K562 (cell line): ENCODE results near the gene CNOT11.

ENCODE experiments used
- CEBPZ ChIP-seq: fragments of 150-350 bp; IDR thresholded peaks from 2 replicates; pipeline ENCODE4 v1.6.1; 2014; ENCODE audit warnings: low read depth, mild to moderate bottlenecking, low read length, borderline replicate concordance
- GABPA ChIP-seq: fragments of 200-800 bp; sonication (Bioruptor generic); conservative IDR thresholded peaks from 2 replicates; pipeline ENCODE4 v1.6.1; 2016; ENCODE audit warnings: low read depth, missing genetic modification characterization, missing compliant biosample characterization
- KLF16 ChIP-seq: IDR thresholded peaks from 2 replicates; pipeline ENCODE4 v1.6.1; 2016; ENCODE audit warnings: antibody characterized with exemption
- POLR2A ChIP-seq: fragments of 450-650 bp; conservative IDR thresholded peaks from 2 replicates; pipeline ENCODE4 v1.6.1; 2016
- SIN3A ChIP-seq, 2 experiments: fragments of 150-350 bp in 1 of 2; IDR thresholded peaks; 2 replicates each; pipeline ENCODE4 v1.6.1; 2011 to 2016; ENCODE audit warnings: borderline replicate concordance in 2 of 2, low read depth in 2 of 2, low read length in 2 of 2, mild to moderate bottlenecking in 2 of 2, moderate library complexity in 2 of 2; ENCODE audit not compliant: control insufficient read depth in 1 of 2
- TCF3 ChIP-seq: sonication (generic); formaldehyde crosslinking; IDR thresholded peaks from 2 replicates; pipeline ENCODE4 v1.4.0; 2020; ENCODE audit warnings: mild to moderate bottlenecking, missing genetic modification reagents
- TF ChIP-seq, protein P1 (sequence below): fragments of 450-650 bp; IDR thresholded peaks from 2 replicates; pipeline ENCODE4 v1.6.1; 2016; ENCODE audit warnings: missing biosample characterization, missing genetic modification characterization
- TF ChIP-seq, protein P2 (sequence below): fragments of 250-450 bp; sonication (Bioruptor Pico); IDR thresholded peaks from 2 replicates; pipeline ENCODE4 v1.5.0; 2020; ENCODE audit warnings: mild to moderate bottlenecking, borderline replicate concordance
- TF ChIP-seq, protein P3 (sequence below): fragments of 250-450 bp; sonication (Bioruptor Pico); IDR thresholded peaks from 2 replicates; pipeline ENCODE4 v1.4.0; 2020; ENCODE audit warnings: mild to moderate bottlenecking, moderate library complexity
- TF ChIP-seq, protein P4 (sequence below): sonication (generic); formaldehyde crosslinking; IDR thresholded peaks from 2 replicates; pipeline ENCODE4 v1.8.1; 2023; ENCODE audit warnings: missing genetic modification reagents, mild to moderate bottlenecking, borderline replicate concordance

DNA sequence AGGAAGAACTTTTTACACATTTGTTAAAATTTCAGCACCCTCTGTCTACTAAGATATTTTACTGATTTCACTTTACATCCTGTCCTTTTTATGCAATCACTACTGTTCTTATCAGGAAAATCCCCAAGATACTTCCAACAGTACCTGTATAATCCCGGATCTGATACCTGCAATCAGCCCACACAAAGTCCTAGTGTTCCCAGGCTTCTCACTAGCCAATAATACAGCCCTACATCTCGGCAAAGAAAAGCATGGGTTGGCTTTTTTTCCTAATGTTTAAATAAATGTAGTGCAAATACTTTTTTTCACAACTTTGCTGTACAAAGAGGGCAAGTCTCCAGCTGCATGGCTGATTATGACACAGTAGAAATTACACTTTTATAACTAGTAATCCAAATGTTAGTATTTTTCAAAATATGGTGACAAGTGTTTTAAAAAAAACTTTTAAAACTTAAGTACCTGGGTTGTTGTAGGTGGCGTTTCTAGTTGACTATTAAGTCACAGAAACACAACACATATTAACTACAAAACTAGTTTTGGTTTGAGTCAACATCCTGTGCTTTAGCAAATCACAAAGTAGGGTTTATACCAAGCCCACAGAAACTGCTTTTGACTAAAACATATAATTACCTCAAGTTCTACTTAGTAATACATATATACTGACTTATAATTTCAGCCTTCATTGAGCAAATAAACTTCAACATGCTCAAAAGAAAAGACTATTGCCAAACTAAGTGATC, 19.5 kb downstream of the CNOT11 start:
- TF ChIP-seq, protein P1, sequence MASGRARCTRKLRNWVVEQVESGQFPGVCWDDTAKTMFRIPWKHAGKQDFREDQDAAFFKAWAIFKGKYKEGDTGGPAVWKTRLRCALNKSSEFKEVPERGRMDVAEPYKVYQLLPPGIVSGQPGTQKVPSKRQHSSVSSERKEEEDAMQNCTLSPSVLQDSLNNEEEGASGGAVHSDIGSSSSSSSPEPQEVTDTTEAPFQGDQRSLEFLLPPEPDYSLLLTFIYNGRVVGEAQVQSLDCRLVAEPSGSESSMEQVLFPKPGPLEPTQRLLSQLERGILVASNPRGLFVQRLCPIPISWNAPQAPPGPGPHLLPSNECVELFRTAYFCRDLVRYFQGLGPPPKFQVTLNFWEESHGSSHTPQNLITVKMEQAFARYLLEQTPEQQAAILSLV (tag) = no peak
- TF ChIP-seq GABPA (no peak), KLF16 (no peak), POLR2A (no peak), TCF3 (CRISPR knock-in tag) (no peak), SIN3A (IDR thresholded peaks at IDR 0.05; ENCODE audit: borderline replicate concordance in 2 of 2, control insufficient read depth in 1 of 2, low read depth in 2 of 2, low read length in 2 of 2) (no peak), CEBPZ (no peak)
- TF ChIP-seq, protein P2, sequence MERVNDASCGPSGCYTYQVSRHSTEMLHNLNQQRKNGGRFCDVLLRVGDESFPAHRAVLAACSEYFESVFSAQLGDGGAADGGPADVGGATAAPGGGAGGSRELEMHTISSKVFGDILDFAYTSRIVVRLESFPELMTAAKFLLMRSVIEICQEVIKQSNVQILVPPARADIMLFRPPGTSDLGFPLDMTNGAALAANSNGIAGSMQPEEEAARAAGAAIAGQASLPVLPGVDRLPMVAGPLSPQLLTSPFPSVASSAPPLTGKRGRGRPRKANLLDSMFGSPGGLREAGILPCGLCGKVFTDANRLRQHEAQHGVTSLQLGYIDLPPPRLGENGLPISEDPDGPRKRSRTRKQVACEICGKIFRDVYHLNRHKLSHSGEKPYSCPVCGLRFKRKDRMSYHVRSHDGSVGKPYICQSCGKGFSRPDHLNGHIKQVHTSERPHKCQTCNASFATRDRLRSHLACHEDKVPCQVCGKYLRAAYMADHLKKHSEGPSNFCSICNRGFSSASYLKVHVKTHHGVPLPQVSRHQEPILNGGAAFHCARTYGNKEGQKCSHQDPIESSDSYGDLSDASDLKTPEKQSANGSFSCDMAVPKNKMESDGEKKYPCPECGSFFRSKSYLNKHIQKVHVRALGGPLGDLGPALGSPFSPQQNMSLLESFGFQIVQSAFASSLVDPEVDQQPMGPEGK (CRISPR knock-in tag) = no peak
- TF ChIP-seq, protein P3, sequence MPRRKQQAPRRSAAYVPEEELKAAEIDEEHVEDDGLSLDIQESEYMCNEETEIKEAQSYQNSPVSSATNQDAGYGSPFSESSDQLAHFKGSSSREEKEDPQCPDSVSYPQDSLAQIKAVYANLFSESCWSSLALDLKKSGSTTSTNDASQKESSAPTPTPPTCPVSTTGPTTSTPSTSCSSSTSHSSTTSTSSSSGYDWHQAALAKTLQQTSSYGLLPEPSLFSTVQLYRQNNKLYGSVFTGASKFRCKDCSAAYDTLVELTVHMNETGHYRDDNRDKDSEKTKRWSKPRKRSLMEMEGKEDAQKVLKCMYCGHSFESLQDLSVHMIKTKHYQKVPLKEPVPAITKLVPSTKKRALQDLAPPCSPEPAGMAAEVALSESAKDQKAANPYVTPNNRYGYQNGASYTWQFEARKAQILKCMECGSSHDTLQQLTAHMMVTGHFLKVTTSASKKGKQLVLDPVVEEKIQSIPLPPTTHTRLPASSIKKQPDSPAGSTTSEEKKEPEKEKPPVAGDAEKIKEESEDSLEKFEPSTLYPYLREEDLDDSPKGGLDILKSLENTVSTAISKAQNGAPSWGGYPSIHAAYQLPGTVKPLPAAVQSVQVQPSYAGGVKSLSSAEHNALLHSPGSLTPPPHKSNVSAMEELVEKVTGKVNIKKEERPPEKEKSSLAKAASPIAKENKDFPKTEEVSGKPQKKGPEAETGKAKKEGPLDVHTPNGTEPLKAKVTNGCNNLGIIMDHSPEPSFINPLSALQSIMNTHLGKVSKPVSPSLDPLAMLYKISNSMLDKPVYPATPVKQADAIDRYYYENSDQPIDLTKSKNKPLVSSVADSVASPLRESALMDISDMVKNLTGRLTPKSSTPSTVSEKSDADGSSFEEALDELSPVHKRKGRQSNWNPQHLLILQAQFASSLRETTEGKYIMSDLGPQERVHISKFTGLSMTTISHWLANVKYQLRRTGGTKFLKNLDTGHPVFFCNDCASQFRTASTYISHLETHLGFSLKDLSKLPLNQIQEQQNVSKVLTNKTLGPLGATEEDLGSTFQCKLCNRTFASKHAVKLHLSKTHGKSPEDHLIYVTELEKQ (CRISPR knock-in tag) = no peak
- TF ChIP-seq, protein P4, sequence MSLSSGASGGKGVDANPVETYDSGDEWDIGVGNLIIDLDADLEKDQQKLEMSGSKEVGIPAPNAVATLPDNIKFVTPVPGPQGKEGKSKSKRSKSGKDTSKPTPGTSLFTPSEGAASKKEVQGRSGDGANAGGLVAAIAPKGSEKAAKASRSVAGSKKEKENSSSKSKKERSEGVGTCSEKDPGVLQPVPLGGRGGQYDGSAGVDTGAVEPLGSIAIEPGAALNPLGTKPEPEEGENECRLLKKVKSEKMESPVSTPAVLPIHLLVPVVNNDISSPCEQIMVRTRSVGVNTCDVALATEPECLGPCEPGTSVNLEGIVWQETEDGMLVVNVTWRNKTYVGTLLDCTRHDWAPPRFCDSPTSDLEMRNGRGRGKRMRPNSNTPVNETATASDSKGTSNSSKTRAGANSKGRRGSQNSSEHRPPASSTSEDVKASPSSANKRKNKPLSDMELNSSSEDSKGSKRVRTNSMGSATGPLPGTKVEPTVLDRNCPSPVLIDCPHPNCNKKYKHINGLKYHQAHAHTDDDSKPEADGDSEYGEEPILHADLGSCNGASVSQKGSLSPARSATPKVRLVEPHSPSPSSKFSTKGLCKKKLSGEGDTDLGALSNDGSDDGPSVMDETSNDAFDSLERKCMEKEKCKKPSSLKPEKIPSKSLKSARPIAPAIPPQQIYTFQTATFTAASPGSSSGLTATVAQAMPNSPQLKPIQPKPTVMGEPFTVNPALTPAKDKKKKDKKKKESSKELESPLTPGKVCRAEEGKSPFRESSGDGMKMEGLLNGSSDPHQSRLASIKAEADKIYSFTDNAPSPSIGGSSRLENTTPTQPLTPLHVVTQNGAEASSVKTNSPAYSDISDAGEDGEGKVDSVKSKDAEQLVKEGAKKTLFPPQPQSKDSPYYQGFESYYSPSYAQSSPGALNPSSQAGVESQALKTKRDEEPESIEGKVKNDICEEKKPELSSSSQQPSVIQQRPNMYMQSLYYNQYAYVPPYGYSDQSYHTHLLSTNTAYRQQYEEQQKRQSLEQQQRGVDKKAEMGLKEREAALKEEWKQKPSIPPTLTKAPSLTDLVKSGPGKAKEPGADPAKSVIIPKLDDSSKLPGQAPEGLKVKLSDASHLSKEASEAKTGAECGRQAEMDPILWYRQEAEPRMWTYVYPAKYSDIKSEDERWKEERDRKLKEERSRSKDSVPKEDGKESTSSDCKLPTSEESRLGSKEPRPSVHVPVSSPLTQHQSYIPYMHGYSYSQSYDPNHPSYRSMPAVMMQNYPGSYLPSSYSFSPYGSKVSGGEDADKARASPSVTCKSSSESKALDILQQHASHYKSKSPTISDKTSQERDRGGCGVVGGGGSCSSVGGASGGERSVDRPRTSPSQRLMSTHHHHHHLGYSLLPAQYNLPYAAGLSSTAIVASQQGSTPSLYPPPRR = no peak
